Subcutaneous adipose tissue (tissue), 4 donors: ENCODE measurements around the gene MICAL2. TPM values are rescaled to one million over a fixed set of nuclear protein-coding genes. Genes with fewer than 3 reads are reported as not detected.

Experiments
- CTCF ChIP-seq: fragments of 450-650 bp; IDR thresholded peaks from one replicate; pipeline ENCODE4 v1.5.1; 2016; ENCODE audit warnings: low read depth, mild to moderate bottlenecking, control low read depth, antibody characterized with exemption, moderate library complexity
- total RNA-seq, 4 donors: library from RNA; depleted of rRNA; stranded (reverse); fragments of >200 nt; gene quantifications; one replicate each; pipeline ENCODE4 v1.1.0, GENCODE V29; 2016

Gene MICAL2
- total RNA-seq, 4 donors from 2014 or later = 11.4 to 28.4 (median 24.8) TPM

- TF ChIP-seq CTCF = no peak
Measured at GRCh38 chr11:12192794-12193514, 82.6 kb downstream of the MICAL2 start.

- no peak for TF ChIP-seq CTCF
Measured at GRCh38 chr11:12193515-12194336, 83.3 kb downstream of the MICAL2 start.

- no peak for TF ChIP-seq CTCF
Measured at GRCh38 chr11:12195768-12196167, 85.4 kb downstream of the MICAL2 start.

GRCh38 chr11:12196308-12196707 lies 85.9 kb downstream of the MICAL2 start:
- no peak for TF ChIP-seq CTCF

GRCh38 chr11:12196872-12197271 lies 86.5 kb downstream of the MICAL2 start:
- TF ChIP-seq CTCF = no peak

GRCh38 chr11:12198251-12199222 lies 88.1 kb downstream of the MICAL2 start:
- TF ChIP-seq CTCF = no peak
